Gastrocnemius medialis (tissue), 4 donors: ENCODE data around the gene THSD7B.

ENCODE experiments used
- CTCF ChIP-seq, 5 experiments: fragments of 450-650 bp in 3 of 5; fragments of 200-600 bp in 2 of 5; sonication (generic) in 2 of 5; IDR thresholded peaks in 4 of 5; conservative IDR thresholded peaks in 1 of 5; 1 replicate in 4 of 5; 2 replicates in 1 of 5; pipeline ENCODE4 v1.5.1; 2016 to 2019; ENCODE audit warnings: antibody characterized with exemption in 5 of 5, mild to moderate bottlenecking in 3 of 5, moderate library complexity in 3 of 5
- POLR2A ChIP-seq, 2 donors: fragments of 450-650 bp; IDR thresholded peaks; one replicate each; pipeline ENCODE4 v1.6.1; 2017; ENCODE audit warnings: antibody characterized with exemption in 2 of 2, mild to moderate bottlenecking in 2 of 2, moderate library complexity in 2 of 2

- TF ChIP-seq CTCF (IDR thresholded peaks at IDR 0.05 in 4 of 5, conservative IDR thresholded peaks at IDR 0.05 in 1 of 5) (no peak), POLR2A (IDR thresholded peaks at IDR 0.05) (no peak)
Observed at GRCh38 chr2:137180012-137180411, 414.7 kb downstream of the THSD7B start.
